Measurements from ENCODE around the gene EFNA3. TPM values are rescaled to one million over a fixed set of nuclear protein-coding genes. Genes with fewer than 3 reads are reported as not detected.

The EFNA3 gene
- polyA plus RNA-seq, 3 donors: 0.45 to 1.7 (median 0.92) TPM

- intact Hi-C loops (cut with micrococcal nuclease): loop anchor here (5.0 kb wide), 3 partner anchors 34 to 39 kb away; no protein-coding TSS in a partner anchor
- WGBS (ENCODE audit: insufficient coverage): 7% methylated on average over 8 of the region's 17 CpGs
- H3K27ac ChIP-seq (ENCODE audit: low read depth in 1 of 2, low read length in 2 of 2): no peak overlapping the region
- H3K4me1 ChIP-seq (ENCODE audit: control insufficient read depth in 1 of 2, insufficient read depth in 2 of 2, low read length in 2 of 2): peaks cover 25 to 33% of the 10 kb centered on the region in 2 donors
- no peaks in the 10 kb centered on the region for H3K79me2 ChIP-seq (ENCODE audit: insufficient read depth, low read length)
- H3K4me3 ChIP-seq (replicated peaks in 1 of 3; ENCODE audit: low read depth in 2 of 3, low read length in 3 of 3): peak overlapping the region in 2 of 3 experiments; percentile 24 to 70
- H3K36me3 ChIP-seq (replicated peaks in 1 of 2; ENCODE audit: control insufficient read depth in 1 of 2, insufficient read depth in 2 of 2, low read length in 2 of 2): no peaks in the 10 kb centered on the region
- peak overlapping the region; percentile 78 for H3K4me2 ChIP-seq (replicated peaks; ENCODE audit: extremely low read depth, low read length, poor library complexity, severe bottlenecking)
- Mint-ChIP-seq H3K27me3 (ENCODE audit: low read depth in 3 of 3) (peaks cover 59 to 86% (median 76%) of the 10 kb centered on the region in 3 donors), H3K36me3 (peaks cover 5 to 20% of the 10 kb centered on the region in 2 donors), H3K4me1 (peaks cover 34% of the 10 kb centered on the region), H3K9me3 (peaks cover 0 to 22% (median 11%) of the 10 kb centered on the region in 7 donors), H3K4me3 (peak overlapping the region; percentile 67 to 85), H3K27ac (peak overlapping the region in 4 of 7 donors; percentile 8 to 76 (median 26))
- no peaks in the 10 kb centered on the region for H4K20me1 ChIP-seq (ENCODE audit: insufficient read depth, low read length)
- H3K9ac ChIP-seq (ENCODE audit: insufficient read depth, low read length, poor library complexity, severe bottlenecking): peak overlapping the region; percentile 17
- peaks cover 45 to 69% of the 10 kb centered on the region in 2 donors for H3K27me3 ChIP-seq (ENCODE audit: control insufficient read depth in 2 of 2, insufficient read depth in 2 of 2, low read length in 2 of 2)
- no peak for DNase-seq
- H3K9me3 ChIP-seq (replicated peaks in 1 of 2; ENCODE audit: control insufficient read depth in 1 of 2, insufficient read depth in 1 of 2, low read length in 2 of 2): peaks cover 0 to 17% of the 10 kb centered on the region in 2 donors
- H2AFZ ChIP-seq (ENCODE audit: insufficient read depth, low read depth, low read length, poor library complexity, severe bottlenecking): peak overlapping the region; percentile 72
- TF ChIP-seq CTCF (IDR thresholded peaks at IDR 0.05): no peak
Measured at GRCh38 chr1:155127967-155128754, 49.5 kb downstream of the EFNA3 start.

- no peak overlapping the region for H3K4me3 ChIP-seq (replicated peaks in 1 of 3; ENCODE audit: low read depth in 2 of 3, low read length in 3 of 3)
Measured at GRCh38 chr1:155128755-155129473, 50.3 kb downstream of the EFNA3 start.

More at GRCh38 chr1:155128755-155129473, 50.3 kb downstream of the EFNA3 start:
- Histone ChIP-seq H3K4me1 (ENCODE audit: control insufficient read depth in 1 of 2, insufficient read depth in 2 of 2, low read length in 2 of 2) (peaks cover 25 to 33% of the 10 kb centered on the region in 2 donors), H3K79me2 (ENCODE audit: insufficient read depth, low read length) (no peaks in the 10 kb centered on the region), H3K4me2 (replicated peaks; ENCODE audit: extremely low read depth, low read length, poor library complexity, severe bottlenecking) (no peak overlapping the region), H3K9me3 (replicated peaks in 1 of 2; ENCODE audit: control insufficient read depth in 1 of 2, insufficient read depth in 1 of 2, low read length in 2 of 2) (peaks cover 0 to 17% of the 10 kb centered on the region in 2 donors), H3K27me3 (ENCODE audit: control insufficient read depth in 2 of 2, insufficient read depth in 2 of 2, low read length in 2 of 2) (peaks cover 45 to 69% of the 10 kb centered on the region in 2 donors), H4K20me1 (ENCODE audit: insufficient read depth, low read length) (no peaks in the 10 kb centered on the region), H2AFZ (ENCODE audit: insufficient read depth, low read depth, low read length, poor library complexity, severe bottlenecking) (no peak overlapping the region), H3K9ac (ENCODE audit: insufficient read depth, low read length, poor library complexity, severe bottlenecking) (no peak overlapping the region), H3K36me3 (replicated peaks in 1 of 2; ENCODE audit: control insufficient read depth in 1 of 2, insufficient read depth in 2 of 2, low read length in 2 of 2) (no peaks in the 10 kb centered on the region), H3K27ac (ENCODE audit: low read depth in 1 of 2, low read length in 2 of 2) (no peak overlapping the region)
- peaks cover 5 to 20% of the 10 kb centered on the region in 2 donors for H3K36me3 Mint-ChIP-seq
- H3K27ac Mint-ChIP-seq: peak overlapping the region in 1 of 7 donors; percentile 37
- peaks cover 59 to 80% (median 73%) of the 10 kb centered on the region in 3 donors for H3K27me3 Mint-ChIP-seq (ENCODE audit: low read depth in 3 of 3)
- WGBS (ENCODE audit: insufficient coverage): 0% methylated on average over 1 of the region's 14 CpGs
- H3K9me3 Mint-ChIP-seq: peaks cover 0 to 22% (median 11%) of the 10 kb centered on the region in 7 donors
- DNase-seq: peak in 2 of 3 donors; percentile 27 to 28
- no peak for TF ChIP-seq CTCF (IDR thresholded peaks at IDR 0.05)
- peaks cover 34% of the 10 kb centered on the region for H3K4me1 Mint-ChIP-seq
- intact Hi-C loops (cut with micrococcal nuclease): loop anchor here (5.0 kb wide), 3 partner anchors 33 to 38 kb away; no protein-coding TSS in a partner anchor
- peak overlapping the region; percentile 24 to 85 for H3K4me3 Mint-ChIP-seq

All from CD14-positive monocyte (primary cell).